Transverse colon (tissue), 4 donors: ENCODE measurements around the gene GLYATL2. TPM values are rescaled to one million over a fixed set of nuclear protein-coding genes. Genes with fewer than 3 reads are reported as not detected.
A peak's percentile ranks its signal among the peaks of the same experiment; 100 is the strongest.

Experiments
- DNase-seq: peaks from one replicate; pipeline ENCODE4 v3.0.0-alpha.2; 2019
- H3K27ac ChIP-seq, 4 donors: fragments of 200-600 bp; sonication (generic); 2 replicates each; pipeline ENCODE4 v1.5.1; 2016 to 2018; ENCODE audit warnings: inconsistent platforms in 4 of 4
- H3K27me3 ChIP-seq: fragments of 200-600 bp; sonication (generic); 2 replicates; pipeline ENCODE4 v1.5.1; 2017; ENCODE audit warnings: inconsistent platforms
- H3K36me3 ChIP-seq, 4 donors: fragments of 200-600 bp; sonication (generic); 2 replicates each; pipeline ENCODE4 v1.5.1; 2017 to 2019; ENCODE audit warnings: inconsistent platforms in 4 of 4
- H3K4me1 ChIP-seq, 4 donors: fragments of 200-600 bp; sonication (generic); 2 replicates each; pipeline ENCODE4 v1.5.1; 2017 to 2020; ENCODE audit warnings: inconsistent platforms in 4 of 4
- H3K4me3 ChIP-seq, 4 donors: fragments of 200-600 bp; sonication (generic); 1 replicate in 1 of 4; 2 replicates in 3 of 4; pipeline versions ENCODE4 v1.5.1 to v1.6.1; 2017 to 2019; ENCODE audit warnings: inconsistent platforms in 4 of 4
- H3K9me3 ChIP-seq, 2 donors: fragments of 200-600 bp; sonication (generic); 2 replicates each; pipeline ENCODE4 v1.5.1; 2017 to 2019; ENCODE audit warnings: inconsistent platforms in 2 of 2
- EP300 ChIP-seq: sonication (generic); formaldehyde crosslinking; IDR thresholded peaks from one replicate; pipeline ENCODE4 v1.6.1; 2017; ENCODE audit warnings: antibody characterized with exemption, low read depth
- POLR2A ChIP-seq: fragments of 450-650 bp; IDR thresholded peaks from one replicate; pipeline ENCODE4 v1.6.1; 2016; ENCODE audit warnings: antibody characterized with exemption, mild to moderate bottlenecking, moderate library complexity
- POLR2AphosphoS5 ChIP-seq, 3 donors: sonication (generic); formaldehyde crosslinking; IDR thresholded peaks; one replicate each; pipeline ENCODE4 v1.6.1; 2016; ENCODE audit warnings: antibody characterized with exemption in 3 of 3
- WGBS, 2 donors: methylation state at CpG; one replicate each; pipeline ENCODE4 v1.1.5; 2018; ENCODE audit warnings: low coverage in 1 of 2; 5-methylcytosine and 5-hydroxymethylcytosine counted together
- in situ Hi-C, 4 donors: fragments of 200-750 bp; cut with MboI; loops; one replicate each; pipeline versions ENCODE4 v1.15.0 to v1.15.1; 2017; ENCODE audit warnings: low sequenced_read_pairs in 3 of 4, low pct_ligation_motif_present in 1 of 4, low pct_unique_long_range_greater_than_20kb in 1 of 4
- intact Hi-C: fragments of 100-400 bp; cut with DNase I; formaldehyde crosslinking; loops from one replicate; pipeline ENCODE4 v1.15.1; 2023; ENCODE audit warnings: low total_unique reads
- total RNA-seq, 4 donors: library from RNA; depleted of rRNA; stranded (reverse); fragments of >200 nt; gene quantifications; one replicate each; pipeline ENCODE4 v1.1.0, GENCODE V29; 2016
- TF ChIP-seq, protein P1 (sequence below), 5 experiments: fragments of 200-600 bp in 3 of 5; fragments of 450-650 bp in 2 of 5; sonication (generic) in 3 of 5; IDR thresholded peaks; 1 replicate in 2 of 5; 2 replicates in 3 of 5; pipeline ENCODE4 v1.5.1; 2016 to 2017; ENCODE audit warnings: antibody characterized with exemption in 5 of 5, inconsistent platforms in 3 of 5, mild to moderate bottlenecking in 2 of 5, moderate library complexity in 1 of 5

Gene GLYATL2
- total RNA-seq, 4 donors from 2014 or later, result not detected

DNA sequence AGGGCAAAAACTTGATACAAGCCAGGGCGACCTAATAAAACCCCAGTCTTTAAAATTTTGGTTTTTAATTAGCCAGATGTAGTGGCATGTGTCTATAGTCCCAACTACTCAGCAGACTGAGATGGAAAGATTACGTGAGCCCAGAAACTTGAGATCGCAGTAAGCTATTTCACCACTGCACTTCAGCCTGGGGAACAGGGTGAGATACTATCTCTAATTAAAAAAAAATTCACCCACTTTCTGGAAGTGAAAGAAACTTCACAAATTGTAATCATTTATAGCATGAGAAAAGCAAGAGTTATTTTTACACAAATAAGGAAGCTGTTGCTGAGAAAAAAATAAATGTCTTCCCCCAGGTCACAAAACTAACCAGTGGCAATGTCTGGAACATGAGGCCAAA, 882 bp upstream of the GLYATL2 start:
- Histone ChIP-seq H3K36me3 (no peaks in the 10 kb centered on the region), H3K4me1 (no peaks in the 10 kb centered on the region), H3K9me3 (no peaks in the 10 kb centered on the region), H3K27ac (no peak overlapping the region), H3K4me3 (no peak overlapping the region), H3K27me3 (no peaks in the 10 kb centered on the region)
- intact Hi-C loops, result no loop called here
- TF ChIP-seq EP300 (no peak), POLR2A (no peak), POLR2AphosphoS5 (IDR thresholded peaks at IDR 0.05) (no peak)
- in situ Hi-C loops, result no loop called here
- DNase-seq, result no peak
- 73 to 81% methylated on average over 3 of the region's 3 CpGs for WGBS, 2 donors

DNA sequence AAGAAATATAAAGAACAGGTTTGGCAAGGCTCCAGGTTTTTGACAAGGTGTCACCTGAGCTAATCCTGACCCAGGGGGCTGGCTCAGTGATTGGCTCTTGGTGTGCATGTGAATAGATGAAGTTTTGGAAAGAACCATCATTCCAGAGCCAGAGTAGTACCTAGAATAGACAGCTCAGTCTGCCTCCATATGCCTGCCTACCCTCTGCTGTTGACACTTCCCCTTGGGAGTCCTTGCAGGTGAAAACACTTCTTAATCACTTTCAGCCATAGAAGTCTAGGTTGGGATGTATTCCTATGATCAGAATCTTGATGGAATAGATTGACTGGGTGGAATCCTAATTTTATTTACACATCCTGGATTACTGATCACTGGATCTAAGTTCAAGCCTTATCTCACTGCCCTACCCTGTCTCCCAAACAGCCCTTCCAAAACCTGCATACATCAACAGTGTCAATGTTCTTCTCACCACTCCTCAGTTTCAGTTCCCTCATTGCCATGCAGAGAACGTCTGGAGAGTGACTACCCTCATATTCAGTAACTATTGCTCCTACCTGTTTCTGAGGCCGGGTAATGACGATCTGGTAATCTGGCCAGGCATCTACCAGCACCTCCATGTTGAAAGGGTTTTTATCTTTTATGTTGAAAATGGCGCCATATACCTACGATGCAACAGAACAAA, 6.7 kb downstream of the GLYATL2 start:
- in situ Hi-C loops, result no loop called here
- intact Hi-C loops, result no loop called here
- H3K9me3 ChIP-seq, result no peaks in the 10 kb centered on the region
- TF ChIP-seq EP300 (no peak), POLR2AphosphoS5 (IDR thresholded peaks at IDR 0.05) (no peak), POLR2A (no peak)
- TF ChIP-seq, protein P1, sequence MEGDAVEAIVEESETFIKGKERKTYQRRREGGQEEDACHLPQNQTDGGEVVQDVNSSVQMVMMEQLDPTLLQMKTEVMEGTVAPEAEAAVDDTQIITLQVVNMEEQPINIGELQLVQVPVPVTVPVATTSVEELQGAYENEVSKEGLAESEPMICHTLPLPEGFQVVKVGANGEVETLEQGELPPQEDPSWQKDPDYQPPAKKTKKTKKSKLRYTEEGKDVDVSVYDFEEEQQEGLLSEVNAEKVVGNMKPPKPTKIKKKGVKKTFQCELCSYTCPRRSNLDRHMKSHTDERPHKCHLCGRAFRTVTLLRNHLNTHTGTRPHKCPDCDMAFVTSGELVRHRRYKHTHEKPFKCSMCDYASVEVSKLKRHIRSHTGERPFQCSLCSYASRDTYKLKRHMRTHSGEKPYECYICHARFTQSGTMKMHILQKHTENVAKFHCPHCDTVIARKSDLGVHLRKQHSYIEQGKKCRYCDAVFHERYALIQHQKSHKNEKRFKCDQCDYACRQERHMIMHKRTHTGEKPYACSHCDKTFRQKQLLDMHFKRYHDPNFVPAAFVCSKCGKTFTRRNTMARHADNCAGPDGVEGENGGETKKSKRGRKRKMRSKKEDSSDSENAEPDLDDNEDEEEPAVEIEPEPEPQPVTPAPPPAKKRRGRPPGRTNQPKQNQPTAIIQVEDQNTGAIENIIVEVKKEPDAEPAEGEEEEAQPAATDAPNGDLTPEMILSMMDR (IDR thresholded peaks at IDR 0.05), result no peak
- H3K36me3 ChIP-seq, result no peaks in the 10 kb centered on the region
- no peak for DNase-seq
- no peak overlapping the region for H3K27ac ChIP-seq
- no peak overlapping the region for H3K4me3 ChIP-seq
- no peaks in the 10 kb centered on the region for H3K4me1 ChIP-seq
- no peaks in the 10 kb centered on the region for H3K27me3 ChIP-seq
- 82 to 86% methylated on average over 5 of the region's 5 CpGs for WGBS, 2 donors

DNA sequence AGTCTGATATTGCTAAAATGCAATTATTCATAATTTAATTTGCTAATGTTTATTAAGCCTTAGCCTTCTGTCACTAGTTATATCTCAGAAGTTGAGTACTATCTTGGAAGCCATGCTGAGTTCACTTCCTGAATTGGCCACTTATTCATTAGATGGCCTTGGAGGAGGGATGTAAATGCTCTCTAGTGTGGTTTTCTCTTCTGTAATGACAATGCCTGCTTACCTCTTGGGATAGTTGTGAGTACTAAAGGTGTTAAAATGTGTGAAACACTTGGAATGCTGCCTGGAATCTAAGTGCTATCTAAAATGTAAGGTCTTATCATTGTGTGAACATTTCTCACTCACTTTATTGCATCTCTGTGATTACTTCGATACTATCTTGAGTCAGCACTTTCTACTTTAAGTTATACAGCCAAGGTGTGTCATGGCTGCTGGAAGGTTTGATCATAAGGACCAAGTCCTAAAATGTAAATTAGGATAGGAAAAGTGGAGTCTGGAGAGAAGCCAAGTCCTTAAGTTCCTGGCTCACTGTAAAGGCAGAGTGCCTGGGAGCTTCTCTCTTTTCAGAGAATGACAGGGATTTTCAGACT, 12.4 kb downstream of the GLYATL2 start:
- Histone ChIP-seq H3K27me3 (no peaks in the 10 kb centered on the region), H3K9me3 (no peaks in the 10 kb centered on the region), H3K4me1 (no peaks in the 10 kb centered on the region), H3K4me3 (no peak overlapping the region), H3K36me3 (no peaks in the 10 kb centered on the region), H3K27ac (no peak overlapping the region)
- intact Hi-C loops, result no loop called here
- peak; percentile 9 for DNase-seq
- in situ Hi-C loops, result no loop called here
- WGBS, 2 donors, result 52% methylated on average over 1 of the region's 1 CpG; no CpG with 5 or more reads in 1 of the 2 donors
- TF ChIP-seq POLR2A (no peak), POLR2AphosphoS5 (IDR thresholded peaks at IDR 0.05) (no peak), EP300 (no peak)
- TF ChIP-seq, protein P1 (IDR thresholded peaks at IDR 0.05), result no peak

DNA sequence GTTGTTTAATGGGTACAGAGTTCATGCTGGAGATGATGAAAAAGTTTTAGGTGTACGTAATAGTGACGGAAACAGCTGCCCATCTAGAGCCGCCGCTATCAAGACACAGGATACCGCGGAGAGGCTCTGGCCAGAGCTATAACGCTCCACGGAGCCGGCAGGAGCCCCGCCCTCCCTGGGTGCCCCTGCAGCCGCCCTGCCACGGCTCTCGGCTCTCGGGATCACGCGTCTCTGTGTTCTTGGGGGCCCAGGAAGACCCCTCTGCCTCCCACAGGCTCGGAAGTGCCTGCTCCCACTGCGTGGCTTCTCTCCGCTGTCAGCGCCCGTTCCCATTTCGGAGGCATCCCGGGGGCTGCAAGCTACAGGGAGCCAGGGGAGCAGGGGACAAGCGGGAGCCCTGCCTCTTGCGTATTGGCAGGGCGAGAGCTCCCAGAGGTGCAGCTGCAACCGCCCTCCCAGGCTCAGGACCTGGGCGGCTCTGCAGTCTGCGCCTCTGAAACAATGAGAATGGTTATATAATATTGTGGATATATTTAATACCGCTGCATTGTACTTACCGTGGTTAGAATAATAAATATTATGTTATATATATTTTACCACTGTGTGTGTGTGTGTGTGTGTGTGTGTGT, 13.7 kb downstream of the GLYATL2 start:
- TF ChIP-seq POLR2AphosphoS5 (IDR thresholded peaks at IDR 0.05) (no peak), EP300 (no peak)
- H3K27me3 ChIP-seq, result no peaks in the 10 kb centered on the region
- 74 to 90% methylated on average over 9 to 22 of the region's 31 CpGs for WGBS, 2 donors
- no peak for DNase-seq
- no peaks in the 10 kb centered on the region for H3K4me1 ChIP-seq
- H3K4me3 ChIP-seq, result no peak overlapping the region
- H3K36me3 ChIP-seq, result no peaks in the 10 kb centered on the region
- intact Hi-C loops (no loop called here), in situ Hi-C loops (no loop called here)
- peaks cover 4% of the 10 kb centered on the region in 2 donors for H3K9me3 ChIP-seq
- H3K27ac ChIP-seq, result no peak overlapping the region

DNA sequence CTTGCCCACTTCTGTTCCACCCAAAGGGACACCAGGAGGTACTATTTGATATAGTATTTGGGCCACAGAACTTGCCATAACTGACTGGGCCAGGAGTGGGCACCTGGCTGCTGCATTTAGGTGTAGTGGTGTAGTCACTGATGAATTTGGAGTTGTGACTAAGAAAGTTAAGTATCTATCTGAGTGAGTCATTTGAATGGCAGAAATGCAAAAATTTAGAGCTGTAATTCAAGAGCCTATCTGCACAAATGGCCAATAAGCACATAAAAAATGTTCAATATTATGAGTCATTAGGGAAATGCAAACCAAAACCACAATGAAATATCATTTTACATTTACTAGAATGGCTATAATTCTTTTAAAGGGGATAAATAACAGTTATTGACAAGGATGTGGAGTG, 14.7 kb downstream of the GLYATL2 start:
- H3K9me3 ChIP-seq, result peaks cover 4% of the 10 kb centered on the region in 2 donors
- in situ Hi-C loops (no loop called here), intact Hi-C loops (no loop called here)
- no peak for DNase-seq
- H3K4me3 ChIP-seq, result no peak overlapping the region
- TF ChIP-seq, protein P1 (IDR thresholded peaks at IDR 0.05), result no peak
- TF ChIP-seq POLR2AphosphoS5 (IDR thresholded peaks at IDR 0.05) (no peak), POLR2A (no peak), EP300 (no peak)
- no peak overlapping the region for H3K27ac ChIP-seq
- no peaks in the 10 kb centered on the region for H3K27me3 ChIP-seq
- no peaks in the 10 kb centered on the region for H3K36me3 ChIP-seq
- H3K4me1 ChIP-seq, result no peaks in the 10 kb centered on the region
